ENCODE results near the gene MICAL2. TPM values are rescaled to one million over a fixed set of nuclear protein-coding genes. Genes with fewer than 3 reads are reported as not detected.

The MICAL2 gene
- total and polyA plus RNA-seq, 10 of the 15 experiments (the other 5 are each of a cell fraction or from before 2014, with no cell fraction given), result 0.90 to 5.6 (median 2.4) TPM

GRCh38 chr11:12288212-12288930 is 178.0 kb downstream of the MICAL2 start (continued):
- TF ChIP-seq ZNF687 (IDR thresholded peaks at IDR 0.05) (no peak), SREBF1 (IDR thresholded peaks at IDR 0.05; ENCODE audit: low read length) (no peak), FOS (IDR thresholded peaks at IDR 0.05; ENCODE audit: borderline replicate concordance, extremely low read depth, insufficient read length) (no peak), CTCF (IDR thresholded peaks at IDR 0.05 in 2 of 3, conservative IDR thresholded peaks at IDR 0.05 in 1 of 3; ENCODE audit: control insufficient read depth in 2 of 3, extremely low read depth in 1 of 3, insufficient read depth in 1 of 3, low read depth in 3 of 3, low read length in 3 of 3) (peak; percentile 68 to 93 (median 88)), SKIL (IDR thresholded peaks at IDR 0.05; ENCODE audit: low read depth, poor library complexity, severe bottlenecking) (no peak)
